Epithelial cell of proximal tubule (primary cell): ENCODE results near the gene RAPGEF3. TPM values are rescaled to one million over a fixed set of nuclear protein-coding genes. Genes with fewer than 3 reads are reported as not detected.

ENCODE experiments used
- DNase-seq: peaks from one replicate; pipeline ENCODE4 v3.0.0-alpha.2; 2011; ENCODE audit warnings: low read depth
- H3K4me3 ChIP-seq: 2 replicates; pipeline ENCODE4 v1.5.1; 2011; ENCODE audit warnings: low read depth, mild to moderate bottlenecking, low read length
- CTCF ChIP-seq: conservative IDR thresholded peaks from 2 replicates; pipeline ENCODE4 v1.5.1; 2012; ENCODE audit warnings: low read depth, mild to moderate bottlenecking, low read length
- total RNA-seq: library from RNA; depleted of rRNA; stranded (reverse); fragments of >200 nt; gene quantifications from 2 replicates; pipeline ENCODE4 v1.2.3, GENCODE V29; 2015

The RAPGEF3 gene
- total RNA-seq, 1 donor from 2014 or later: 102 TPM

DNA sequence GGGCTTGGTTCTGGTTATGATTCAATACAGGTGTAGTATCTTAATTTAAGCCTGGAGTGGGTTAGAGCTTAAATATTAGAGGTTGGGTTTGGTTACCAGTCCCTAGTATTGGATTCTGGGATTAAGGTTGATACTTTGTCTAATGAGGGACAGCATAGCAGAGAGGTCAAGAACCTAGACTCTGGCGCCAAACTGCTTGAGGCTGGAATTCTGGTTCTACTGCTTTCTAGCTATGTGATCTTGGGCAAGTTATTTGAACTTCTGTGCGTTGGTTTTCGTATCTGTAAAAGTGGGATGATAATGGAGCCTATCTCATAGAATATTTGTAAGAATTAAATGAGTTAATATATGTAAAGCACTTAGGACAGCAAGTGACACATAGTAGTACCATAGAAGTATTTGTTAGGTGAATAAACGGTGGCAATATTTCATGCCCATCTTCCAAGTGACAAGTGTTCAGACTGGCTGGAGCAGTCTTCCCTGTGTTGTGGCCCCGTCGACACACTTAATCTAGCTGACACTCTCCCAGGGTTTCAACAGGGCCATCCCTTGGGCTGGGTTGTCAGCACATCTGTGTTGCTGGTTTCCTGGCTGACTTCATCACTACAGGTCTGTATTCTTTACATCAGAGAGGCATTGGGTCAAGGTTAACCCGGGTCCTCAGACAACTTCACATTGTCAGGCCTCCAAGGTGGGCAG, 36.4 kb downstream of the RAPGEF3 start:
- H3K4me3 ChIP-seq: no peak overlapping the region
- TF ChIP-seq CTCF: no peak
- DNase-seq: no peak

DNA sequence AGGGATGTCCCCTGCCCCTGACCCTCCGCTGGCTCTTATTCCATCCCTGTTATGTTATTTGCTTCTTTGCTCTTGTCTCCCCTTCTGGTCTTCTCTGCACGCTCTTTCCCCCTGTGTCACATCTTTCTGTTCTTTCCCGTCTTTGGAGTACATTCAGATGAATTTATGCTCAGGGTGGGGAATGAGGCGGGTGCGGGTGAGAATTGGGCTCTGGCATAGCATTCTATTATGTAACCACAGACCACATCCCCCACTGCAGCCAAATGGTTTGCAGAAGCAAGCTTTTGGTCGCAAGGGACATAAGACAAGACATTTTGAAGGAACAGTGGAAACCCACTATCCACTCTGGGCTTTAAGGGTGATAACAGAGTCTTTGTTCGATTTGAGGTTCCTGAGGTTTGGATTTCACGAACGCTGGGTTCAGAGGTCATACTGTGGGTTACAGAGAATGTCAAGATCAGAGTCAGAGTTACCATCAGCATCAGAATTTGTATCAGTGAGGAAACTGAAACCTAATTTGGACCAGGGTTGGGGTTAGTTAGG, 37.2 kb downstream of the RAPGEF3 start:
- H3K4me3 ChIP-seq: no peak overlapping the region
- no peak for TF ChIP-seq CTCF
- no peak for DNase-seq

DNA sequence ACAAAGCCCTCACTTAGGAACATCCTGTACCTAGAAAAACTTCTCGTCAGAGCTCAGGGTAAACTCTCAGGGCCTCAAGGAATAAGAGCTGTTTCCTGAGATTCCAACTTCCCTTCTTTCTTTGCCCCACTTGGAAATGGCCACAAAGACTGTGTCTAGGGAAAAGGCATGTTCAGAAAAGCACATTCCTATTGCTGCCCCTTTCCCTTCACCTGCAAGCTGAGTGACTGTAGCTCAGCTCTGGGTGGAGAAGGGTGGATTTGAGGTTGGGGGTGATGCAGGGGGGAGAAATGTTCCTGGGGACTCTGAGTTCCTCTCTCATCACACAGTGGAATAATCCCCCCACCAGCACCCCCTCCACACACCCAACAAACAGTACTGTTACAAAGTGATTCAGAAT, 40.1 kb downstream of the RAPGEF3 start:
- DNase-seq: no peak
- H3K4me3 ChIP-seq: no peak overlapping the region
- no peak for TF ChIP-seq CTCF

GRCh38 chr12:47717443-47718193, 41.1 kb downstream of the RAPGEF3 start:
- no peak overlapping the region for H3K4me3 ChIP-seq
- TF ChIP-seq CTCF: peak; percentile 79
- no peak for DNase-seq

- H3K4me3 ChIP-seq: no peak overlapping the region
- no peak for DNase-seq
- no peak for TF ChIP-seq CTCF
These were observed 41.6 kb downstream of the RAPGEF3 start for GRCh38 chr12:47717046-47717442.

DNA sequence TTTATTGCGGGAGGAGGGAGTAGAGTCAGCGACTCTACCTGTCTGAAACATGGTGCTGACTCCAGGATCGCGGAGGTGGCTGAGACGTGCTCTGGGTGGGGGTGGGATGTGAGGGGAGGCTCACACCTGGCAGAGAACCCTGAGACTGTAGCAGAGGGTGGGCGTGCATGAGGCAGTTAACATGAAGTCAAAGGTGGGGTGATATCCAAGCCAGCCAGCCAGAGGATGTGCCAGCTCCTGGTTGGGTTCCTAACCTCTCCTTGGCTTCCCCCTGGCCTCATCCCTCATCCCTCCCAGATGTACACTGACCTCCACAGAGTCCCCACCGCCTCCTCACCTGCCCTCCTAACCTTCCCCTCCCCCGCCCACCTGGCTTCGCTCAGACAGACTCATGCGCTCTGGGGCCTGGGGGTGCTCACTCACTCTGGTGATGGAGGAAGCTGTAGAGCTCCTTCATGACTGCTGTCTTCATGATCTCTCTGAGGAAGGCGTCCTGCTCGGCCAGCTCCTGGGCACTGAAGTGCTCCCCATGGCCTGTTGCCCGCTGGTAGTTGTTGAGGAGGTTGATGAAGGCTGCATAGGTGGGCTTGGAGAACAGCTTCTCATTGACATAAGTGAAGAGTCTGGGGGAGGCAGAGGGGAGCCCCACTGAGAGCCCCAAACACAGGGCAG, 42.7 kb downstream of the RAPGEF3 start:
- no peak overlapping the region for H3K4me3 ChIP-seq
- DNase-seq: no peak
- TF ChIP-seq CTCF: no peak
